ENCODE measurements around the gene GPR31. TPM values are rescaled to one million over a fixed set of nuclear protein-coding genes. Genes with fewer than 3 reads are reported as not detected.
"Not testable (repeated sequence)": the region's sequence is repeated elsewhere in the genome, so short reads cannot be mapped to it uniquely, and the experiment has no call there.

The GPR31 gene
- total RNA-seq, 1 experiment from 2014 or later: not detected

DNA sequence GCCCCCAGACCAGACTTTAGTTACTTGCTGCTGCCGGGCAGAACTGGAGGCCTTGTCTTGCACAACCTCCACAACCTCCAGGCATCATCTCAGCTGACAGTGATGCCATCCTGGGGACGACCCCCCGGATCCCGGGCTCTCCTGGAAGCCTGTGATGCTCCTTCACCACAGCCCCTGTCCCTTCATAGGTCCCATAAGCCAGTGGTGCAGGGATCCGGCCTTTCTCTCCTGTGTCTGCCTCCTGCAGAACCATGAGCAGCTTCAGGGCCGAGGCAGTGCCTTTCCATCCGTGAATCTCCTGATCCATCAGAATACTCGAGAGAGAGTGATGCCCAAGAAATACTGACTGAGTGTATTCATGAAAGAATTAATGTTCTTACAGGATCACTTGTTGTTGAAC is 22.3 kb upstream of the GPR31 start:
- H3K4me3 ChIP-seq (ENCODE audit: insufficient read depth, low read depth, low read length); H3K27me3 ChIP-seq (ENCODE audit: control insufficient read depth, insufficient read depth, low read length); DNase-seq; H3K36me3 ChIP-seq (replicated peaks; ENCODE audit: control insufficient read depth, insufficient read depth, low read length): not testable (repeated sequence)

GRCh38 chr6:167178896-167179655 is 21.3 kb upstream of the GPR31 start:
- H3K27me3 ChIP-seq (ENCODE audit: control insufficient read depth, insufficient read depth, low read length); H3K4me3 ChIP-seq (ENCODE audit: insufficient read depth, low read depth, low read length); DNase-seq; H3K36me3 ChIP-seq (replicated peaks; ENCODE audit: control insufficient read depth, insufficient read depth, low read length): not testable (repeated sequence)

- H3K36me3 ChIP-seq (replicated peaks; ENCODE audit: control insufficient read depth, insufficient read depth, low read length); DNase-seq: not testable (repeated sequence)
Observed at GRCh38 chr6:167177271-167177670, 19.5 kb upstream of the GPR31 start.

DNA sequence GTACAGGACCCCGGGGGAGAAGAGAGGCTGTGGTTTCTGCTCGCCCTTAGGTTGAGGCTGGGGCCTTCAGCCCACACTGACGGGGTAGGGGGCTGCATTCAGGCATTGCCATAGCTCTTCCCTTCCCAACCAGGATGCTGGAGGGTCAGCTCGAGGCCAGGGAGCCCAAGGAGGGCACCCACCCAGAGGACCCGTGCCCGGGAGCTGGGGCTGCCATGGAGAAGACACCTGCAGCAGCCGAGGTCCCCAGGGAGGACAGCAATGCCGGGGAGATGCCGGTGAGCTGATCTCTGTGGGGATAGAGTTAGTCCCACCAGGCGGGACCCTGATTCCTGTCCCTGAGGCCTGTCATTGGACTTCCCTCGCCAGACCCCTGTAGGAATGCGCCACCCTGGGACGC is 14.2 kb upstream of the GPR31 start:
- H3K4me3 ChIP-seq (ENCODE audit: insufficient read depth, low read depth, low read length); H3K36me3 ChIP-seq (replicated peaks; ENCODE audit: control insufficient read depth, insufficient read depth, low read length); H3K27me3 ChIP-seq (ENCODE audit: control insufficient read depth, insufficient read depth, low read length); DNase-seq: not testable (repeated sequence)

More at GRCh38 chr6:167177271-167177670, 19.5 kb upstream of the GPR31 start:
- not testable (repeated sequence) for H3K27me3 ChIP-seq (ENCODE audit: control insufficient read depth, insufficient read depth, low read length); H3K4me3 ChIP-seq (ENCODE audit: insufficient read depth, low read depth, low read length)

GRCh38 chr6:167171300-167171699 is 13.5 kb upstream of the GPR31 start:
- not testable (repeated sequence) for H3K4me3 ChIP-seq (ENCODE audit: insufficient read depth, low read depth, low read length); H3K36me3 ChIP-seq (replicated peaks; ENCODE audit: control insufficient read depth, insufficient read depth, low read length); H3K27me3 ChIP-seq (ENCODE audit: control insufficient read depth, insufficient read depth, low read length); DNase-seq

DNA sequence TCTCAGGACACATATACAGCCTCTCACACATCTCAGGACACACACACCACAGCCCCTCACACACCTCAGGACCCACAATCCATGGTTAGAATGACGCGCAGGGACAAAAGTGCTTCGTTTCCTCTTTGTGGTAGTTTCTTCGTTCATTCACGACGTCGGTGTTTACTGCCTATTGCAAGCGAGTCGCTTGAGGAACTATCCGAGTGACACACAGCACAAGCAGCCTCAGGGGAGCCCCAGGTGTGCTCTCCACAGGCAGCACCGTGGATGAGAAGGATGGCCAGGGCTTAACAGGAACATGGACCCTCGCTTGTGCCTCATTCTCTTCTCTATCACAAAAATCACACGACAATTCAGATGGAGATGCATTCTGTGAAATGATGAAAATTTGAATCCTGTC is 12.1 kb upstream of the GPR31 start:
- not testable (repeated sequence) for H3K4me3 ChIP-seq (ENCODE audit: insufficient read depth, low read depth, low read length); H3K36me3 ChIP-seq (replicated peaks; ENCODE audit: control insufficient read depth, insufficient read depth, low read length); DNase-seq; H3K27me3 ChIP-seq (ENCODE audit: control insufficient read depth, insufficient read depth, low read length)

DNA sequence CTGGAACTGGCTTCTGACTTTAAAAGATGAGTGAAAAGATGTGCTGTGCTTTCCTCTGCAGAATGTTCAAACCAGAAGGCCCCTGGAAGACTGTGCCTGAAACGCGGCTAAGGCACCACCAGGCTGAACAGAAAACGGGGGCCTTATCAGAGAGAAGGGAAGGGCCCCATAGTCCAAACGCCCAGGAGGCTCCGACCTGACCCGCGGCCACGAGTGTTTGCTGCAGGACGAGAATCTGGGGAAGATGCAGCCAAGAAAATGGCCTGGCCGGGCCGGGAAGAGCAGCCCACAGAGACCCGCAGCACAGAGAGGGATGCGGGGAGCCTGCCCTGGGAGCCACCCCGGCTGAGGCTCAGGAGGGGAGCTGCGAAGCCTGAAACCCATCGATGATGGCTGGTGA is 10.5 kb upstream of the GPR31 start:
- DNase-seq: not testable (repeated sequence)

GRCh38 chr6:167167699-167168098 is 9.9 kb upstream of the GPR31 start:
- H3K27me3 ChIP-seq (ENCODE audit: control insufficient read depth, insufficient read depth, low read length); H3K36me3 ChIP-seq (replicated peaks; ENCODE audit: control insufficient read depth, insufficient read depth, low read length); DNase-seq; H3K4me3 ChIP-seq (ENCODE audit: insufficient read depth, low read depth, low read length): not testable (repeated sequence)

More for the DNA sequence above, 10.5 kb upstream of the GPR31 start:
- H3K36me3 ChIP-seq (replicated peaks; ENCODE audit: control insufficient read depth, insufficient read depth, low read length); H3K27me3 ChIP-seq (ENCODE audit: control insufficient read depth, insufficient read depth, low read length); H3K4me3 ChIP-seq (ENCODE audit: insufficient read depth, low read depth, low read length): not testable (repeated sequence)

DNA sequence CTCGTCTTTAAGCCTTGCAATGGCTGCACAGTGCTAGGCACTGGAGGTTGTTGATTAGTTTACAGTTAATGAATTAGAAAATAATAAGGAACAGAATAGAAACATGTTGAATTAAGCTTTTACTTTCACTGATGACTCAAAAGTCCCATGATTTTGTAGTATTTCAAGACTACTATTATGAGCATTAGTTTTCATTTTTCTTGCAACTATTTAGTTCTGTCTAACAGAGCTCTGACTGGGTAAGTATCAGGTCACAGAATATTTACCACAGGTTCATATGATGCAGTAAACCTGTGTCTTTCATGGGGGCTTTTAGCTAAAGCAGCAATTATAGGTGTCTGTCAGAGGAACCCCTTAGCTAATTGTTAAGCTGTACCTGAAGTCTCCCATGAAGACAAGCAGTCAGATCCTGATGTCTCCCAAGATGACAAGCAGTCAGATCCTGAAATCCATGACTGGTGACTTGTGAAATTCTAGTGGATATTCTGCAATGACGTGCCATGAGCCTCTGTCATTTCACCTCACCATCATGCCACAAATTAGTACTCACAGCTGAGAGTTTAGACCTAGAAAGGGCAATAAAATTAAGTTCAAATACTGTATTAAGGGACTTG is 8.2 kb upstream of the GPR31 start:
- no peaks in the 10 kb centered on the region for H3K36me3 ChIP-seq (replicated peaks; ENCODE audit: control insufficient read depth, insufficient read depth, low read length)
- H3K4me3 ChIP-seq (ENCODE audit: insufficient read depth, low read depth, low read length): no peak overlapping the region
- DNase-seq: no peak
- H3K27me3 ChIP-seq (ENCODE audit: control insufficient read depth, insufficient read depth, low read length): no peaks in the 10 kb centered on the region

- no peak for DNase-seq
- Histone ChIP-seq H3K36me3 (replicated peaks; ENCODE audit: control insufficient read depth, insufficient read depth, low read length) (no peaks in the 10 kb centered on the region), H3K27me3 (ENCODE audit: control insufficient read depth, insufficient read depth, low read length) (no peaks in the 10 kb centered on the region), H3K4me3 (ENCODE audit: insufficient read depth, low read depth, low read length) (no peak overlapping the region)
Observed at GRCh38 chr6:167164261-167164660, 6.5 kb upstream of the GPR31 start.

DNA sequence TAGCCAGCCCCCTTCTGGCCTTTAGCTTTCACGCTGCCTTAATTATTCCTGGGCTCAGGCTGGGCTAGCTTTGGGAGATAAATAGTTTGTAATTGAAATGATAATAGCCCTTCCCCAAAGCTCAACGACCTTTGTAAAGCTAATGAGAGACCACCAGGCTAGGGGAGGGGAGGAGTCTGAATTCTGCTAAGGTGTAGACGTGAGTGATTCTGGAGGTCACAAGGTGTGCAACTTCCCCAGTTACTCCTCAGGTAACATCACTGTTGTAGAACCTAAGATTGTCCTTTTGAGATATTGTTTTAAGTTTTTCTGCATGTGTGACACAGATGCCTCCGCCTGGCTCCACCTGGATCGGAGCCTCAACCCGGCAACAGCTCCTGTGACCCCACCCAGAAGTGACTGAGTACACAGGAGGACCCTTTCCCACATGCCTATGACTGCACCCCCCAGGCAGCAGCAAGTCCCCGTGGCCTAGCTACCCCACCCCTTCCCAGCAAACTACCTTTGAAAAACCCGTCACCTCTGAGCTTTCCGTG is 5.8 kb upstream of the GPR31 start:
- peak; percentile 83 for DNase-seq
- H3K27me3 ChIP-seq (ENCODE audit: control insufficient read depth, insufficient read depth, low read length): no peaks in the 10 kb centered on the region
- H3K4me3 ChIP-seq (ENCODE audit: insufficient read depth, low read depth, low read length): no peak overlapping the region
- H3K36me3 ChIP-seq (replicated peaks; ENCODE audit: control insufficient read depth, insufficient read depth, low read length): no peaks in the 10 kb centered on the region

DNA sequence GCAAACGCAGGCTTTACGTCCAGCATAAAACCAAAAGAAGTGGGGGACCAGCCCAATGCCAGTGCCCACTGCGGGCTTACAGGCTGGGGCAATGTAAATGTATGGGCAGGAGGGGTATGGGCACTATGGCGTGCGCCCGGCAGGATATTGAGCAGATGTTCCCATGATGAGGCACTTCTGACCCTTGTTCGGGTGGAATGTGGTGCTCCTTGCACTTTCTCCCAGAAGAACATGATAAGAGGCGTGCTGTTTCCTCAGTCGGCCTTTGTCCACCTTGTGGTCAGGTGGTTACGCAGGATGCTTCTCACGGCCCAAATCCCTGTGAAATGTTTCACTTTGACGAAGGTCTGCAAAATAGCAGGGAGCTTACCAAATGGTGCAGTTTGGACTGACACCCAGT is 4.8 kb upstream of the GPR31 start:
- no peak for DNase-seq
- no peaks in the 10 kb centered on the region for H3K36me3 ChIP-seq (replicated peaks; ENCODE audit: control insufficient read depth, insufficient read depth, low read length)
- no peaks in the 10 kb centered on the region for H3K27me3 ChIP-seq (ENCODE audit: control insufficient read depth, insufficient read depth, low read length)
- no peak overlapping the region for H3K4me3 ChIP-seq (ENCODE audit: insufficient read depth, low read depth, low read length)

GRCh38 chr6:167161851-167162467 is 4.2 kb upstream of the GPR31 start:
- H3K4me3 ChIP-seq (ENCODE audit: insufficient read depth, low read depth, low read length): no peak overlapping the region
- DNase-seq: no peak
- no peaks in the 10 kb centered on the region for H3K36me3 ChIP-seq (replicated peaks; ENCODE audit: control insufficient read depth, insufficient read depth, low read length)
- H3K27me3 ChIP-seq (ENCODE audit: control insufficient read depth, insufficient read depth, low read length): no peaks in the 10 kb centered on the region

GRCh38 chr6:167157414-167157813 is 366 bp downstream of the GPR31 start:
- Histone ChIP-seq H3K27me3 (ENCODE audit: control insufficient read depth, insufficient read depth, low read length) (no peaks in the 10 kb centered on the region), H3K4me3 (ENCODE audit: insufficient read depth, low read depth, low read length) (no peak overlapping the region), H3K36me3 (replicated peaks; ENCODE audit: control insufficient read depth, insufficient read depth, low read length) (no peaks in the 10 kb centered on the region)
- DNase-seq: no peak

GRCh38 chr6:167154895-167155294 is 2.9 kb downstream of the GPR31 start:
- Histone ChIP-seq H3K36me3 (replicated peaks; ENCODE audit: control insufficient read depth, insufficient read depth, low read length) (no peaks in the 10 kb centered on the region), H3K4me3 (ENCODE audit: insufficient read depth, low read depth, low read length) (no peak overlapping the region), H3K27me3 (ENCODE audit: control insufficient read depth, insufficient read depth, low read length) (no peaks in the 10 kb centered on the region)
- no peak for DNase-seq

Data from H7 (cell line).